DMS79 (cell line): ENCODE data around the gene EIF3A.
"Not testable (repeated sequence)": the region's sequence is repeated elsewhere in the genome, so short reads cannot be mapped to it uniquely, and the experiment has no call there.

Experiments used
- DNase-seq: peaks from one replicate; lab custom pipeline; 2025; lab: John Stamatoyannopoulos, UW

EIF3A gene

GRCh38 chr10:119080521-119081259 lies at the start of gene EIF3A:
Gene EIF3A (minus strand): TSS chr10:119080817. CDS start chr10:119080676, 141 bp downstream.
- DNase-seq = peak; percentile 38

GRCh38 chr10:119129721-119130120 lies 49.1 kb upstream of the EIF3A start:
- no peak for DNase-seq

- DNase-seq = no peak
Measured at GRCh38 chr10:119125942-119126341, 45.3 kb upstream of the EIF3A start.

GRCh38 chr10:119120875-119121274 lies 40.3 kb upstream of the EIF3A start:
- DNase-seq = no peak

- DNase-seq = no peak
Measured at GRCh38 chr10:119120413-119120867, 39.8 kb upstream of the EIF3A start.

- no peak for DNase-seq
Measured at GRCh38 chr10:119119400-119119799, 38.8 kb upstream of the EIF3A start.

- DNase-seq = no peak
Measured at GRCh38 chr10:119118231-119118630, 37.6 kb upstream of the EIF3A start.

GRCh38 chr10:119116326-119116951 lies 35.8 kb upstream of the EIF3A start:
- no peak for DNase-seq

- no peak for DNase-seq
Measured at GRCh38 chr10:119115926-119116325, 35.3 kb upstream of the EIF3A start.

GRCh38 chr10:119113751-119114732 lies 33.4 kb upstream of the EIF3A start:
- DNase-seq = no peak

- DNase-seq = no peak
Measured at GRCh38 chr10:119112056-119112455, 31.4 kb upstream of the EIF3A start.

GRCh38 chr10:119107771-119108170 lies 27.2 kb upstream of the EIF3A start:
- not testable (repeated sequence) for DNase-seq

- DNase-seq = not testable (repeated sequence)
Measured at GRCh38 chr10:119107106-119107505, 26.5 kb upstream of the EIF3A start.

GRCh38 chr10:119105899-119106298 lies 25.3 kb upstream of the EIF3A start:
- DNase-seq = not testable (repeated sequence)

GRCh38 chr10:119105155-119105554 lies 24.5 kb upstream of the EIF3A start:
- no peak for DNase-seq

GRCh38 chr10:119104654-119105015 lies 24.0 kb upstream of the EIF3A start:
- DNase-seq = no peak

- peak; percentile 7 for DNase-seq
Measured at GRCh38 chr10:119103903-119104653, 23.5 kb upstream of the EIF3A start, which contains the start of gene DENND10. Gene DENND10 (plus strand): TSS chr10:119104113. CDS start chr10:119104143, 30 bp downstream.

GRCh38 chr10:119103241-119103902 lies 22.8 kb upstream of the EIF3A start:
- DNase-seq = no peak

GRCh38 chr10:119101366-119102098 lies 20.9 kb upstream of the EIF3A start:
- DNase-seq = no peak
